GM12878 (cell line): ENCODE results near the gene PLEKHA7. TPM values are rescaled to one million over a fixed set of nuclear protein-coding genes. Genes with fewer than 3 reads are reported as not detected.

ENCODE experiments used
- ASH2L ChIP-seq: fragments of 300-600, 200-600 bp; sonication (generic); IDR thresholded peaks from 2 replicates; pipeline ENCODE4 v1.6.1; 2017; ENCODE audit warnings: low read depth, mild to moderate bottlenecking, borderline replicate concordance
- BHLHE40 ChIP-seq, 2 experiments: fragments of 450-650 bp in 1 of 2; IDR thresholded peaks; 2 replicates each; pipeline ENCODE4 v1.6.1; 2011 to 2017; ENCODE audit warnings: low read depth in 2 of 2, borderline replicate concordance in 1 of 2, improper control_type of control experiment in 1 of 2, low read length in 1 of 2, mild to moderate bottlenecking in 1 of 2
- CBFB ChIP-seq: IDR thresholded peaks from 2 replicates; pipeline ENCODE4 v1.6.1; 2016; ENCODE audit warnings: antibody characterized with exemption, low read depth
- CREM ChIP-seq: IDR thresholded peaks from 2 replicates; pipeline ENCODE4 v1.6.1; 2014; ENCODE audit warnings: antibody characterized with exemption, low read depth
- FOXK2 ChIP-seq: fragments of 450-650 bp; IDR thresholded peaks from 2 replicates; pipeline ENCODE4 v1.6.1; 2017; ENCODE audit warnings: mild to moderate bottlenecking, moderate library complexity
- GATAD2B ChIP-seq: fragments of 450-650 bp; conservative IDR thresholded peaks from 2 replicates; pipeline ENCODE4 v1.6.1; 2017; ENCODE audit warnings: low read depth, mild to moderate bottlenecking, moderate library complexity
- HCFC1 ChIP-seq: fragments of 150-350 bp; IDR thresholded peaks from 2 replicates; pipeline ENCODE4 v1.6.1; 2014; ENCODE audit warnings: low read length
- MXI1 ChIP-seq: fragments of 150-350 bp; IDR thresholded peaks from 2 replicates; pipeline ENCODE4 v1.6.1; 2011; ENCODE audit warnings: low read depth, mild to moderate bottlenecking, inconsistent platforms, low read length, improper control_type of control experiment
- MYB ChIP-seq: fragments of 150-350 bp; IDR thresholded peaks from 2 replicates; pipeline ENCODE4 v1.6.1; 2014; ENCODE audit warnings: mild to moderate bottlenecking, low read depth, low read length, borderline replicate concordance
- PRDM15 ChIP-seq: fragments of 450-650 bp; formaldehyde crosslinking; IDR thresholded peaks from 2 replicates; pipeline ENCODE4 v1.4.0; 2020; ENCODE audit warnings: mild to moderate bottlenecking, moderate library complexity
- SREBF2 ChIP-seq: IDR thresholded peaks from 2 replicates; pipeline ENCODE4 v1.6.1; 2012; ENCODE audit warnings: mild to moderate bottlenecking, low read length
- TBL1XR1 ChIP-seq: IDR thresholded peaks from 2 replicates; pipeline ENCODE4 v1.6.1; 2012; ENCODE audit warnings: low read depth, low read length, improper control_type of control experiment
- USF2 ChIP-seq: IDR thresholded peaks from 2 replicates; pipeline ENCODE4 v1.6.1; 2011; ENCODE audit warnings: low read depth, low read length, improper control_type of control experiment, borderline replicate concordance
- polyA plus RNA-seq, 11 experiments: library from polyadenylated mRNA; depleted of rRNA in 4 of 11; unstranded in 6 of 11; stranded (reverse) in 5 of 11; fragments of >200 nt; fragmentation: Nextera tagmentation in 4 of 11; fragmentation: Illumina TruSeq in 1 of 11; extraction: Ambion mirVana in 4 of 11; extraction: Trizol in 1 of 11; gene quantifications; 1 replicate in 1 of 11; 2 replicates in 10 of 11; pipeline versions ENCODE4 v1.2.1 to v1.2.3, GENCODE V29; 2011 to 2016; ENCODE audit warnings: inconsistent platforms in 2 of 11, missing spikeins in 2 of 11, low read depth in 1 of 11
- total RNA-seq, 4 experiments: library from RNA; depleted of rRNA in 3 of 4; stranded (reverse); fragments of >200 nt in 3 of 4; fragmentation: Illumina TruSeq in 1 of 4; extraction: Trizol in 1 of 4; gene quantifications; 2 replicates each; pipeline versions ENCODE4 v1.2.1 to v1.2.3, GENCODE V29; 2013 to 2021
- TF ChIP-seq, protein P1 (sequence below), 3 experiments: IDR thresholded peaks in 2 of 3; conservative IDR thresholded peaks in 1 of 3; 2 replicates each; pipeline ENCODE4 v1.5.1; 2011; ENCODE audit warnings: low read depth in 3 of 3, low read length in 3 of 3, mild to moderate bottlenecking in 3 of 3, control low read depth in 2 of 3, moderate library complexity in 2 of 3, inconsistent platforms in 1 of 3, mixed read lengths in 1 of 3; ENCODE audit not compliant: control insufficient read depth in 2 of 3, insufficient read depth in 1 of 3; ENCODE audit errors: extremely low read depth in 1 of 3
- TF ChIP-seq, protein P2 (sequence below): fragments of 450-650 bp; IDR thresholded peaks from 2 replicates; pipeline ENCODE4 v1.6.1; 2018; ENCODE audit warnings: mild to moderate bottlenecking, low read depth, moderate library complexity; ENCODE audit not compliant: partially characterized antibody

Gene PLEKHA7
- total and polyA plus RNA-seq, 10 of the 15 experiments (the other 5 are each of a cell fraction or from before 2014, with no cell fraction given), result 0.45 to 5.3 (median 2.1) TPM

DNA sequence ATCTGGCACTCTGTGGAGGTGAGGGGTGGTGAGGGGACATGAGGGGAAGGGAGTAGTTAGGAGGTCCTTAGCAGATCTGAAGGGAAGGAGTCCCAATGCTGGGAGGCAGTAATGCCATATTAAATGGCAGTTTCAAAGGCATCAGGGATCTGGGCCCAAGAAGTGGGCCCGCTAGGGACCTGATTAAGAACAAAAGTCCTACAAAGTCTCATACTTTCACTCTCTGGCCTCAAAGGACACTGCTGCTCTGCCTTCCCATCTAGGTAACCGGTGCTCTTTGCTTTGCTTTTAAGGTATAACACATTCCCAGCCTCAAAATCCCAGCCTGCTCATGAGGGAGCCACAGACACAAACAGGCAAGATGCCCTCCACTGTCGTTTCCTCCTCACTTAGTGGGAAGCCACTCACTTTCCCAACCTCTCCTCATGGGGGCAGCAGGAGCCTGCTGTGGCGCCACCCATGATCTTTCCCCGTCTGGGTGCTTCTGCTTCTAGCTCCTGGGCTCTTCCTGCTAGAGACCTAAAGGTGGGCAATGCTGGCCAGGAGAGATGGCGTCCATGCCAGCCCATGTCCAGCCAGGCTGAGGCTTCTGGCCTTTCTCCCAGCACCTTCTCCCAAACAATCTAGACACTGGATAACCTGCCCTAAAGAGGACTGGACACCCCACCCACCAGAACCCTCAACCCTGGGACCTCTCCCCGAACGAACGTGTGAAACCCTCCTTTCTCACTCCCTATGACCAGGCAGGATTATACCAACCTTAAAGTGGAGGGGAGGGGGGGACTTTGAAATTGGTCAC is 68.3 kb downstream of the PLEKHA7 start (continued):
- TF ChIP-seq TBL1XR1 (no peak), MXI1 (0 out of 2 replicates have a peak, but pooled peaks have one; percentile 31), GATAD2B (peak; percentile 53), MYB (no peak), FOXK2 (no peak), ASH2L (no peak), CREM (peak; percentile 12; the same call in 1 of the 2 replicates), HCFC1 (no peak), SREBF2 (no peak), BHLHE40 (IDR thresholded peaks at IDR 0.05; ENCODE audit: borderline replicate concordance in 1 of 2, low read depth in 2 of 2, low read length in 1 of 2) (no peak), CBFB (0 out of 2 replicates have a peak, but pooled peaks have one; percentile 8), USF2 (no peak), PRDM15 (no peak)
- TF ChIP-seq, protein P1, sequence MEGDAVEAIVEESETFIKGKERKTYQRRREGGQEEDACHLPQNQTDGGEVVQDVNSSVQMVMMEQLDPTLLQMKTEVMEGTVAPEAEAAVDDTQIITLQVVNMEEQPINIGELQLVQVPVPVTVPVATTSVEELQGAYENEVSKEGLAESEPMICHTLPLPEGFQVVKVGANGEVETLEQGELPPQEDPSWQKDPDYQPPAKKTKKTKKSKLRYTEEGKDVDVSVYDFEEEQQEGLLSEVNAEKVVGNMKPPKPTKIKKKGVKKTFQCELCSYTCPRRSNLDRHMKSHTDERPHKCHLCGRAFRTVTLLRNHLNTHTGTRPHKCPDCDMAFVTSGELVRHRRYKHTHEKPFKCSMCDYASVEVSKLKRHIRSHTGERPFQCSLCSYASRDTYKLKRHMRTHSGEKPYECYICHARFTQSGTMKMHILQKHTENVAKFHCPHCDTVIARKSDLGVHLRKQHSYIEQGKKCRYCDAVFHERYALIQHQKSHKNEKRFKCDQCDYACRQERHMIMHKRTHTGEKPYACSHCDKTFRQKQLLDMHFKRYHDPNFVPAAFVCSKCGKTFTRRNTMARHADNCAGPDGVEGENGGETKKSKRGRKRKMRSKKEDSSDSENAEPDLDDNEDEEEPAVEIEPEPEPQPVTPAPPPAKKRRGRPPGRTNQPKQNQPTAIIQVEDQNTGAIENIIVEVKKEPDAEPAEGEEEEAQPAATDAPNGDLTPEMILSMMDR (IDR thresholded peaks at IDR 0.05 in 2 of 3, conservative IDR thresholded peaks at IDR 0.05 in 1 of 3; ENCODE audit: control insufficient read depth in 2 of 3, extremely low read depth in 1 of 3, insufficient read depth in 1 of 3, low read depth in 3 of 3, low read length in 3 of 3), result peak; percentile 86 to 89 (median 88)
- TF ChIP-seq, protein P2, sequence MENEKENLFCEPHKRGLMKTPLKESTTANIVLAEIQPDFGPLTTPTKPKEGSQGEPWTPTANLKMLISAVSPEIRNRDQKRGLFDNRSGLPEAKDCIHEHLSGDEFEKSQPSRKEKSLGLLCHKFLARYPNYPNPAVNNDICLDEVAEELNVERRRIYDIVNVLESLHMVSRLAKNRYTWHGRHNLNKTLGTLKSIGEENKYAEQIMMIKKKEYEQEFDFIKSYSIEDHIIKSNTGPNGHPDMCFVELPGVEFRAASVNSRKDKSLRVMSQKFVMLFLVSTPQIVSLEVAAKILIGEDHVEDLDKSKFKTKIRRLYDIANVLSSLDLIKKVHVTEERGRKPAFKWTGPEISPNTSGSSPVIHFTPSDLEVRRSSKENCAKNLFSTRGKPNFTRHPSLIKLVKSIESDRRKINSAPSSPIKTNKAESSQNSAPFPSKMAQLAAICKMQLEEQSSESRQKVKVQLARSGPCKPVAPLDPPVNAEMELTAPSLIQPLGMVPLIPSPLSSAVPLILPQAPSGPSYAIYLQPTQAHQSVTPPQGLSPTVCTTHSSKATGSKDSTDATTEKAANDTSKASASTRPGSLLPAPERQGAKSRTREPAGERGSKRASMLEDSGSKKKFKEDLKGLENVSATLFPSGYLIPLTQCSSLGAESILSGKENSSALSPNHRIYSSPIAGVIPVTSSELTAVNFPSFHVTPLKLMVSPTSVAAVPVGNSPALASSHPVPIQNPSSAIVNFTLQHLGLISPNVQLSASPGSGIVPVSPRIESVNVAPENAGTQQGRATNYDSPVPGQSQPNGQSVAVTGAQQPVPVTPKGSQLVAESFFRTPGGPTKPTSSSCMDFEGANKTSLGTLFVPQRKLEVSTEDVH, result no peak
